OCI-M2 (cell line): ENCODE data around the gene VEZT.

Experiments used
- DNase-seq: peaks from one replicate; lab custom pipeline; 2025; ENCODE audit not compliant: unreplicated experiment; lab: John Stamatoyannopoulos, UW

VEZT gene

GRCh38 chr12:95198914-95199313 lies 18.7 kb upstream of the VEZT start:
- DNase-seq, result no peak

- no peak for DNase-seq
Measured at GRCh38 chr12:95200128-95200894, 17.3 kb upstream of the VEZT start.

- no peak for DNase-seq
Measured at GRCh38 chr12:95201056-95201670, 16.4 kb upstream of the VEZT start.

- DNase-seq, result no peak
Measured at GRCh38 chr12:95202691-95203486, 14.7 kb upstream of the VEZT start.

- no peak for DNase-seq
Measured at GRCh38 chr12:95203487-95204030, 14.0 kb upstream of the VEZT start.

GRCh38 chr12:95204141-95204866 lies 13.3 kb upstream of the VEZT start:
- DNase-seq, result no peak

- no peak for DNase-seq
Measured at GRCh38 chr12:95205016-95205624, 12.5 kb upstream of the VEZT start.

- no peak for DNase-seq
Measured at GRCh38 chr12:95205685-95206084, 11.9 kb upstream of the VEZT start.

- DNase-seq, result no peak
Measured at GRCh38 chr12:95206916-95207315, 10.7 kb upstream of the VEZT start.

- no peak for DNase-seq
Measured at GRCh38 chr12:95207407-95207806, 10.2 kb upstream of the VEZT start.

- DNase-seq, result no peak
Measured at GRCh38 chr12:95208678-95209077, 8.9 kb upstream of the VEZT start.

GRCh38 chr12:95212586-95212985 lies 5.0 kb upstream of the VEZT start:
- no peak for DNase-seq

GRCh38 chr12:95213119-95213518 lies 4.5 kb upstream of the VEZT start:
- no peak for DNase-seq

- no peak for DNase-seq
Measured at GRCh38 chr12:95213928-95214327, 3.7 kb upstream of the VEZT start.

GRCh38 chr12:95214466-95214865 lies 3.1 kb upstream of the VEZT start:
- DNase-seq, result no peak

GRCh38 chr12:95215949-95216348 lies 1.7 kb upstream of the VEZT start:
- DNase-seq, result no peak

- DNase-seq, result no peak
Measured at GRCh38 chr12:95216711-95217376, 763 bp upstream of the VEZT start.

GRCh38 chr12:95218150-95219133 lies 835 bp downstream of the VEZT start:
- DNase-seq, result no peak

GRCh38 chr12:95220190-95220589 lies 2.6 kb downstream of the VEZT start:
- DNase-seq, result no peak
